IMR-90 (cell line): ENCODE results near the gene IL4R. TPM values are rescaled to one million over a fixed set of nuclear protein-coding genes. Genes with fewer than 3 reads are reported as not detected.

Experiments
- ATAC-seq: fragments of 200-7000 bp; cut with Tn5 transposase; 2 replicates; pipeline ENCODE4 v1.9.1; 2020; ENCODE audit warnings: low read depth, mild to moderate bottlenecking, moderate library complexity
- BruUV-seq: library from RNA; stranded (reverse); fragments of 400-500 nt; replicated peaks from 2 replicates; lab custom pipeline; 2021; lab: Mats Ljungman, UMichigan
- CTCF ChIA-PET: fragments of 300-600 bp; formaldehyde crosslinking; extraction: SDS; loops from one replicate; lab custom pipeline; 2021; ENCODE audit warnings: antibody characterized with exemption; lab: Yijun Ruan, JAX
- POLR2A ChIA-PET: fragments of 300-600 bp; sonication (Branson Sonifier 250); formaldehyde crosslinking; loops from one replicate; lab custom pipeline; 2022; ENCODE audit warnings: antibody characterized with exemption; ENCODE audit not compliant: unreplicated experiment; lab: Charles Lee
- DNase-seq: peaks from one replicate; pipeline ENCODE4 v3.0.0; 2013
- H2AFZ ChIP-seq: replicated peaks from 2 replicates; pipeline ENCODE3; 2013; ENCODE audit warnings: low read length, mild to moderate bottlenecking; ENCODE audit not compliant: poor library complexity
- H2AK5ac ChIP-seq: 2 replicates; pipeline ENCODE4 v1.6.1; 2013; ENCODE audit warnings: low read depth, low read length, inconsistent platforms
- H2AK9ac ChIP-seq: replicated peaks from 2 replicates; pipeline ENCODE3; 2013; ENCODE audit warnings: mild to moderate bottlenecking, low read depth, low read length, moderate library complexity; ENCODE audit not compliant: poor library complexity
- H2BK120ac ChIP-seq: 2 replicates; pipeline ENCODE4 v1.6.1; 2013; ENCODE audit warnings: low read depth, low read length, inconsistent platforms
- H2BK15ac ChIP-seq: 3 replicates; pipeline ENCODE4 v1.6.1; 2013; ENCODE audit warnings: low read depth, low read length, inconsistent platforms
- H2BK20ac ChIP-seq: 2 replicates; pipeline ENCODE4 v1.6.1; 2013; ENCODE audit warnings: low read depth, mild to moderate bottlenecking, inconsistent platforms, low read length, moderate library complexity
- H2BK5ac ChIP-seq: 2 replicates; pipeline ENCODE4 v1.6.1; 2013; ENCODE audit warnings: mild to moderate bottlenecking, low read depth, low read length, inconsistent platforms; ENCODE audit not compliant: poor library complexity, severe bottlenecking
- H3K14ac ChIP-seq: replicated peaks from 2 replicates; pipeline ENCODE4 v1.6.1; 2013; ENCODE audit warnings: low read depth, low read length, inconsistent platforms
- H3K18ac ChIP-seq: 2 replicates; pipeline ENCODE4 v1.6.1; 2013; ENCODE audit warnings: low read depth, low read length, control low read depth
- H3K23ac ChIP-seq: 2 replicates; pipeline ENCODE4 v1.6.1; 2013; ENCODE audit warnings: low read depth, low read length, inconsistent platforms
- H3K27ac ChIP-seq: 2 replicates; pipeline ENCODE4 v1.5.1; 2013; ENCODE audit warnings: mild to moderate bottlenecking, control low read depth, low read length; ENCODE audit not compliant: insufficient read depth
- H3K27me3 ChIP-seq: 2 replicates; pipeline ENCODE4 v1.6.1; 2013; ENCODE audit warnings: low read length; ENCODE audit not compliant: control insufficient read depth, insufficient read depth
- H3K36me3 ChIP-seq: 2 replicates; pipeline ENCODE4 v1.6.1; 2013; ENCODE audit warnings: low read length, mixed read lengths; ENCODE audit not compliant: control insufficient read depth, insufficient read depth
- H3K4ac ChIP-seq: 2 replicates; pipeline ENCODE4 v1.6.1; 2013; ENCODE audit warnings: low read depth, low read length, inconsistent platforms
- H3K4me1 ChIP-seq: 2 replicates; pipeline ENCODE4 v1.6.1; 2013; ENCODE audit warnings: low read length, mixed read lengths; ENCODE audit not compliant: control insufficient read depth, insufficient read depth
- H3K4me2 ChIP-seq: 2 replicates; pipeline ENCODE4 v1.6.1; 2013; ENCODE audit warnings: low read depth, mild to moderate bottlenecking, control low read depth, low read length, moderate library complexity
- H3K4me3 ChIP-seq: 2 replicates; pipeline ENCODE4 v1.5.1; 2013; ENCODE audit warnings: low read depth, mild to moderate bottlenecking, control low read depth, low read length, moderate library complexity; ENCODE audit not compliant: insufficient read depth
- H3K56ac ChIP-seq: 2 replicates; pipeline ENCODE4 v1.6.1; 2013; ENCODE audit warnings: low read length, inconsistent platforms; ENCODE audit not compliant: insufficient read depth; ENCODE audit errors: extremely low read depth
- H3K79me1 ChIP-seq, 2 experiments: 2 replicates each; pipeline ENCODE4 v1.6.1; 2013; ENCODE audit warnings: low read length in 2 of 2, inconsistent platforms in 1 of 2, low read depth in 1 of 2
- H3K9ac ChIP-seq: 2 replicates; pipeline ENCODE4 v1.6.1; 2013; ENCODE audit warnings: low read depth, low read length, control low read depth
- H3K9me1 ChIP-seq: 2 replicates; pipeline ENCODE4 v1.6.1; 2013; ENCODE audit warnings: low read length, inconsistent platforms; ENCODE audit not compliant: insufficient read depth
- H3K9me3 ChIP-seq: 2 replicates; pipeline ENCODE4 v1.6.1; 2013; ENCODE audit warnings: low read length; ENCODE audit not compliant: control insufficient read depth, insufficient read depth
- H4K20me1 ChIP-seq: 2 replicates; pipeline ENCODE4 v1.6.1; 2013; ENCODE audit warnings: low read length, inconsistent platforms; ENCODE audit not compliant: insufficient read depth
- H4K5ac ChIP-seq: 2 replicates; pipeline ENCODE4 v1.6.1; 2013; ENCODE audit warnings: mild to moderate bottlenecking, low read depth, low read length, control low read depth
- H4K8ac ChIP-seq, 2 experiments: 2 replicates each; pipeline ENCODE4 v1.6.1; 2013; ENCODE audit warnings: low read depth in 2 of 2, low read length in 2 of 2, control low read depth in 1 of 2, inconsistent platforms in 1 of 2
- H4K91ac ChIP-seq: 2 replicates; pipeline ENCODE4 v1.6.1; 2013; ENCODE audit warnings: low read depth, low read length, inconsistent platforms; ENCODE audit not compliant: insufficient read depth
- BHLHE40 ChIP-seq: fragments of 150-350 bp; IDR thresholded peaks from 2 replicates; pipeline ENCODE4 v1.6.1; 2016; ENCODE audit warnings: mild to moderate bottlenecking, low read depth, low read length
- CEBPB ChIP-seq: IDR thresholded peaks from 2 replicates; pipeline ENCODE4 v1.6.1; 2012; ENCODE audit warnings: low read depth, low read length, improper control_type of control experiment
- MAFK ChIP-seq: IDR thresholded peaks from 2 replicates; pipeline ENCODE4 v1.6.1; 2012; ENCODE audit warnings: low read depth, low read length, improper control_type of control experiment
- MAZ ChIP-seq: IDR thresholded peaks from 2 replicates; pipeline ENCODE4 v1.6.1; 2012; ENCODE audit warnings: low read depth, mild to moderate bottlenecking, low read length, improper control_type of control experiment, moderate library complexity, borderline replicate concordance
- MXI1 ChIP-seq: IDR thresholded peaks from 2 replicates; pipeline ENCODE4 v1.6.1; 2012; ENCODE audit warnings: low read depth, mild to moderate bottlenecking, low read length, moderate library complexity, borderline replicate concordance
- NFE2L2 ChIP-seq: fragments of 150-350 bp; IDR thresholded peaks from 2 replicates; pipeline ENCODE4 v1.6.1; 2016; ENCODE audit warnings: low read depth, mild to moderate bottlenecking, low read length
- POLR2A ChIP-seq: IDR thresholded peaks from 2 replicates; pipeline ENCODE4 v1.6.1; 2012; ENCODE audit warnings: mild to moderate bottlenecking, low read depth, low read length
- RAD21 ChIP-seq: IDR thresholded peaks from 2 replicates; pipeline ENCODE4 v1.6.1; 2012; ENCODE audit warnings: low read length, improper control_type of control experiment
- RFX5 ChIP-seq: IDR thresholded peaks from 2 replicates; pipeline ENCODE4 v1.8.0; 2012; ENCODE audit warnings: low read depth, mild to moderate bottlenecking, low read length, moderate library complexity
- SMC3 ChIP-seq: fragments of 150-350 bp; IDR thresholded peaks from 2 replicates; pipeline ENCODE4 v1.6.1; 2016; ENCODE audit warnings: low read depth, mild to moderate bottlenecking, antibody characterized with exemption, low read length, moderate library complexity
- WGBS, 2 experiments: methylation state at CpG; one replicate each; pipeline versions ENCODE4 v1.1.5 to v1.1.7; 2013; ENCODE audit warnings: missing lambda C conversion rate in 2 of 2; ENCODE audit not compliant: insufficient read length in 1 of 2; ENCODE audit errors: extremely low coverage in 2 of 2; 5-methylcytosine and 5-hydroxymethylcytosine counted together
- dilution Hi-C: fragments of 300-500 bp; cut with HindIII; formaldehyde crosslinking; loops from one replicate; pipeline ENCODE4 v1.14.3; 2018; ENCODE audit warnings: low sequenced_read_pairs; ENCODE audit not compliant: unreplicated experiment
- in situ Hi-C: fragments of 300-500 bp; cut with MboI; formaldehyde crosslinking; loops from 3 replicates; pipeline ENCODE4 v1.14.3; 2019; ENCODE audit warnings: low sequenced_read_pairs, inconsistent platforms, mixed read lengths
- intact Hi-C: fragments of 100-400 bp; cut with micrococcal nuclease; formaldehyde crosslinking; loops from 2 replicates; pipeline ENCODE4 v1.10.0; 2022
- polyA plus RNA-seq, 3 experiments: library from polyadenylated mRNA; depleted of rRNA; stranded (reverse); fragments of >200 nt; gene quantifications; 2 replicates each; pipeline ENCODE4 v1.2.3, GENCODE V29; 2012; ENCODE audit warnings: low replicate concordance in 1 of 3
- total RNA-seq: library from RNA; depleted of rRNA; stranded (reverse); fragments of >200 nt; gene quantifications from 2 replicates; pipeline ENCODE4 v1.2.3, GENCODE V29; 2012
- TF ChIP-seq, protein P1 (sequence below): fragments of 150-350 bp; IDR thresholded peaks from 2 replicates; pipeline ENCODE4 v1.6.1; 2016; ENCODE audit warnings: low read depth, mild to moderate bottlenecking, low read length, moderate library complexity, borderline replicate concordance

Gene IL4R
- total and polyA plus RNA-seq, 2 of the 4 experiments (the other 2 are of a cell fraction), result 6.3 to 18.7 TPM

DNA sequence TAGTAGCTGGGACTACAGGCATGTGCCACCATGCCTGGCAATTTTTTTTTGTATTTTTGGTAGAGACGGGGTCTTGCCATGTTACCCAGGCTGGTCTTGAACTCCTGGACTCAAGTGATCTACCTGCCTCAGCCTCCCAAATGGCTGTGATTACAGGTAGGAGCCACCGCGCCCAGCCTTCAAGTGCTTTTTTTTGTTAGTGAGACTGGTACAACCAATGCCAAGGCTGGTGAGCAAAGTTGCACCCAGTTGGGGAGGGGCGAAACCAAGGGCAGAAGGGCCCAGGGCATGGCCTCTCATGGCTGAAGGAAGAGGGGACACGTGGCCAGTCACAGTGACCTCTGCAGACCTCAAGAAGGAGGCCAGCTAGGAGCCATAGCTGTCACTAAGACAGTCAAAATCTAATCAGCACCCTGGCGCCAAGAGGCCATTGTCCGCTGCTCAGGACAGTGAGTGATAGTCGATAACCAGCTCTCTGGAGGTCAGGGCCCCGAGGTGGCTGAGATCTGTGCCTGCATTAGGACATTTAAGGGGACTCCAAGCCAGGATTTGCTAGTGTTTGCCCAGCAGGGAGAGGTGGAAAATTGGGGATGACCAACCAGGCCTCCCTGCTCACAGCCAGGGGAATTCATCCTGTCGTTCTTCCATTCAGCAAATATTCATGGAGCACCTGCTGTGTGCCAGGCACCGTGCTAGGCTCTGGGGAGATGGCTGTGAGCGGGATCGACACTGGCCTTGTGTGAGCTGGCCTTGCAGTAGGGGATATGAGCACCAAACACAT lies 10.2 kb downstream of the IL4R start (continued):
- TF ChIP-seq CEBPB, result no peak
- no peak for TF ChIP-seq RAD21

DNA sequence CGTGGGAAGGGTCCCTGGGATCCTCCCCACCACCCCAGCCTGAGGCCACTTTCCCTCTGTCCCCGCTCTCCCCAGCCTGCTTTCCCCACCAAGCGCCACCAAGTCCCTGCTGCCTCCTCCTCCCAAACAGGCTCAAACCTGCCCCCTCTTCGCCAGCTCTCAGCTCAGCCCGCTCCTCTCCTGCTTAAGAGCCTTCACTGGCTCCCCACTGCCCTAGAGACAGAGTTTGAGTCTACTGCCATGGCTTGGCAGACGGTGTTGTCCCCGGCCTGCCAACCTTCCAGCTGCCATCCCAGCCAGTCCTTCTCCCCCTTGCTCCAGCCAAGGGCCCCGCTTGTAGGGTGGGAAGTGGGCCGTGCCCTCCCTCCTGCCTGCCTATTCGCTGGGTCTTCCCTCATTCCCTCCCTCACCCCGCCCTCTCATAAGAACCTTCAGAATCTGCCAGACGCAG lies 11.1 kb downstream of the IL4R start:
- POLR2A ChIA-PET, result no interaction called here
- Histone ChIP-seq H3K4me1 (peaks cover 27% of the 10 kb centered on the region), H3K23ac (no peak overlapping the region), H4K8ac (peak overlapping the region; percentile 4 to 56; a peak in 1 of 4 replicates), H3K9me1 (peaks cover 23% of the 10 kb centered on the region), H3K27me3 (no peaks in the 10 kb centered on the region), H3K36me3 (peaks cover 20% of the 10 kb centered on the region), H2BK20ac (peak overlapping the region; percentile 58; the same call in 1 of the 2 replicates), H4K20me1 (peaks cover 17% of the 10 kb centered on the region; the same call in 1 of the 2 replicates), H2AK5ac (peak overlapping the region; percentile 35; the same call in 1 of the 2 replicates), H3K4ac (peak overlapping the region; percentile 79), H3K4me2 (no peak overlapping the region), H2AK9ac (no peak overlapping the region), H3K18ac (no peak overlapping the region; the same call in 1 of the 2 replicates), H4K5ac (peak overlapping the region; percentile 27; the same call in 1 of the 2 replicates), H3K14ac (no peak overlapping the region), H4K91ac (peak overlapping the region; percentile 47; the same call in 1 of the 2 replicates), H3K56ac (no peak overlapping the region), H3K9ac (no peak overlapping the region), H3K9me3 (no peaks in the 10 kb centered on the region), H2BK15ac (no peak overlapping the region), H2BK120ac (peak overlapping the region; percentile 59), H2BK5ac (peak overlapping the region; percentile 34), H3K27ac (peak overlapping the region; percentile 36), H3K79me1 (peaks cover 13 to 85% of the 10 kb centered on the region in 2 experiments), H3K4me3 (no peak overlapping the region), H2AFZ (no peak overlapping the region)
- in situ Hi-C loops, result no loop called here
- intact Hi-C loops, result no loop called here
- TF ChIP-seq NFE2L2 (no peak), POLR2A (no peak), MXI1 (no peak), RFX5 (no peak), MAFK (no peak), MAZ (no peak), BHLHE40 (no peak), SMC3 (no peak)
- TF ChIP-seq, protein P1, sequence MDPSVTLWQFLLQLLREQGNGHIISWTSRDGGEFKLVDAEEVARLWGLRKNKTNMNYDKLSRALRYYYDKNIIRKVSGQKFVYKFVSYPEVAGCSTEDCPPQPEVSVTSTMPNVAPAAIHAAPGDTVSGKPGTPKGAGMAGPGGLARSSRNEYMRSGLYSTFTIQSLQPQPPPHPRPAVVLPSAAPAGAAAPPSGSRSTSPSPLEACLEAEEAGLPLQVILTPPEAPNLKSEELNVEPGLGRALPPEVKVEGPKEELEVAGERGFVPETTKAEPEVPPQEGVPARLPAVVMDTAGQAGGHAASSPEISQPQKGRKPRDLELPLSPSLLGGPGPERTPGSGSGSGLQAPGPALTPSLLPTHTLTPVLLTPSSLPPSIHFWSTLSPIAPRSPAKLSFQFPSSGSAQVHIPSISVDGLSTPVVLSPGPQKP, result no peak
- CTCF ChIA-PET, result no interaction called here
- WGBS, 2 experiments, result 100% methylated on average over 2 of the region's 12 CpGs; no CpG with 5 or more reads in 1 of the 2 experiments
- DNase-seq (no peak), ATAC-seq (no peak)
- BruUV-seq, result no TSS peak
- dilution Hi-C loops, result no loop called here
